ENCODE results near the gene ADCY5.

Gene ADCY5

GRCh38 chr3:123302961-123303360 lies 145.9 kb downstream of the ADCY5 start:
- POLR2A ChIA-PET = no interaction called here
- no peaks in the 10 kb centered on the region for H3K36me3 ChIP-seq (ENCODE audit: control insufficient read depth in 2 of 2, insufficient read depth in 1 of 2, low read length in 2 of 2)
- TF ChIP-seq ZBTB44 (tag by site-specific recombination; IDR thresholded peaks at IDR 0.05) (no peak), ZNF18 (tag by site-specific recombination; IDR thresholded peaks at IDR 0.05) (no peak), ZNF596 (tag by site-specific recombination; IDR thresholded peaks at IDR 0.05) (no peak), ZNF112 (tag by site-specific recombination; IDR thresholded peaks at IDR 0.05) (no peak), YY1 (tag by site-specific recombination; IDR thresholded peaks at IDR 0.05) (no peak), YY2 (tag by site-specific recombination; IDR thresholded peaks at IDR 0.05) (no peak), ZNF266 (tag by site-specific recombination; IDR thresholded peaks at IDR 0.05; ENCODE audit: low read depth) (no peak), PRDM6 (tag by site-specific recombination; IDR thresholded peaks at IDR 0.05) (no peak), MZF1 (tag by site-specific recombination; IDR thresholded peaks at IDR 0.05; ENCODE audit: borderline replicate concordance) (no peak), OVOL3 (tag by site-specific recombination; IDR thresholded peaks at IDR 0.05) (no peak), ZNF324 (tag by site-specific recombination; IDR thresholded peaks at IDR 0.05) (no peak), ZNF398 (tag by site-specific recombination; IDR thresholded peaks at IDR 0.05) (no peak), SP3 (tag by site-specific recombination; IDR thresholded peaks at IDR 0.05) (no peak), ZNF629 (tag by site-specific recombination; IDR thresholded peaks at IDR 0.05) (no peak), ZSCAN5A (tag by site-specific recombination; IDR thresholded peaks at IDR 0.05) (no peak), ZNF423 (tag by site-specific recombination; IDR thresholded peaks at IDR 0.05) (no peak), ZNF792 (tag by site-specific recombination; IDR thresholded peaks at IDR 0.05) (no peak), ZNF529 (tag by site-specific recombination; IDR thresholded peaks at IDR 0.05; ENCODE audit: insufficient replicate concordance) (no peak)
- CTCF ChIA-PET = no interaction called here
- no peaks in the 10 kb centered on the region for H3K9me3 ChIP-seq (ENCODE audit: control insufficient read depth, insufficient read depth, low read depth, low read length)
- H3K4me1 ChIP-seq (ENCODE audit: control insufficient read depth, insufficient read depth, low read length) = no peaks in the 10 kb centered on the region
- H3K4me3 ChIP-seq (ENCODE audit: low read depth, low read length) = no peak overlapping the region
- H3K27ac ChIP-seq (ENCODE audit: extremely low read depth, low read depth, low read length) = no peak overlapping the region
